ENCODE measurements around the gene EFHC2. TPM values are rescaled to one million over a fixed set of nuclear protein-coding genes. Genes with fewer than 3 reads are reported as not detected.

The EFHC2 gene, protein sequence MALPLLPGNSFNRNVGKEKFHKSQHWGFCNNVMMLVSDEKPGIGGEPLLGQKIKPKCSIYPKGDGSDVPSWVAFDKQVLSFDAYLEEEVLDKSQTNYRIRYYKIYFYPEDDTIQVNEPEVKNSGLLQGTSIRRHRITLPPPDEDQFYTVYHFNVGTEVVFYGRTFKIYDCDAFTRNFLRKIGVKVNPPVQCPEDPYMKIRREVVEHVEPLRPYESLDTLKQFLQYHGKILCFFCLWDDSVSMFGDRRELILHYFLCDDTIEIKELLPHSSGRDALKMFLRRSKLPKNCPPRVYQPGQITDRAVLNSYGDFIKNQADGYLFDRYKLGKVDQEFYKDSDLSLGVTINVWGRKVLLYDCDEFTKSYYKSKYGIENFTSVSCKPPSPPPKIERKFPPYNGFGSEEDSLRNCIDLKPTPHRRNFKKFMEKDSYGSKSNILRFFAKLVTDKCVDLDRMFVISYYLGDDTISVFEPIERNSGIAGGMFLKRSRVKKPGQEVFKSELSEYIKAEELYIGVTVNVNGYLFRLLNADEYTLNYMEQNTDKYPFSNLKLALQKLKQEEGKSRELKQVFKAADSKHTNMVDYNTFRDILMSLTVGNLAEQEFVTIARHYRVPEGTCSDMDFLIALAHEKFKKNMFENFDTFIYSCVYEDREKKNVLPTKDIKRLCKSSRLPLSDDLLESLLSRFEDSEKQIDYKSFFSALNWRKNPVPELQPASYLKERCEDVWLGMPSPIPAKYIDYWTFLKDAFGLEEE
- polyA plus RNA-seq (2013, experiment 1 of 2): 1.8 TPM
- polyA plus RNA-seq (2013, experiment 2 of 2): 2.2 TPM

DNA sequence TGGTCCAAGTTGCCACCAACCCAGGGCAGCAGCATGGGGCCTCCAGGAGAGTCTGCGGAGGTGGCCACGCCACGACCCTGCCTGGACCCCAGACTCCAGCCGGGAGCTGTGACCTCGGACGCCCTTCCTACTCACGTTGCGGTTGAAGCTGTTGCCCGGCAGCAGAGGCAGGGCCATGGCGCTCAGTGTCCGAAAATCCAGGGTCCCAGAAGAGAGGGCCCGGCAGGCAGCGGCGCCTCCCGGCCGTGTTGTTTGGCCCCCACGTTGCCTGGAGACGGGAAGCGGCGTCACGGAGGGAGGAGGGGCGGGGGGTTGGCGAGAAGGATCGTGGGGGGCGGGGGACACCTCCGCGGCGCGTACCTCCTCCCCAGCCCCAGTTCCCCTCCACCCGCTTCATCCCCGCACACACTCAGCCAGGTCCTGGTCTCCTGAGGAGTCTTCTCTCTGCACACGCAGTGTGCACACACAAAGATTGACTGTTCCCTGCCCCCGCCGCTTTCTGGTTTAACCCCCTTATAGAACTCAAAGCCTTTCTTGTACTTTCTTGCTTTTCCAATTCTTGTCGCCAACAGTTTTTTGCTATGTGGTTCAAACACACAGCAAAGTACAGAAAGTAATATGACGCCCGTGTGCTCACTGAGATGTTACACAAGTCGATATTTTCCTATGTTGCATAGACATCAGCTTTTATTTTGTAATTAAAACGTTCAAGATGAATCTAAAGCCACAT lies at the start of gene EFHC2:
TSS of gene EFHC2 (minus strand) at position 261 of the 730 bp plus-strand sequence. CDS start at position 177, 84 bp downstream.
- Histone ChIP-seq H3K9me3 (ENCODE audit: control insufficient read depth, low read length) (no peaks in the 10 kb centered on the region), H3K4me3 (ENCODE audit: extremely low read depth, insufficient read depth, low read length, poor library complexity, severe bottlenecking) (peak within 1 kb of the TSS; percentile 8), H3K36me3 (ENCODE audit: control insufficient read depth, insufficient read depth, low read length) (no peaks in the 10 kb centered on the region), H3K27ac (ENCODE audit: low read depth, low read length, severe bottlenecking) (no peak within 1 kb of the TSS), H3K4me1 (ENCODE audit: control insufficient read depth, insufficient read depth, low read length, poor library complexity, severe bottlenecking) (no peaks in the 10 kb centered on the region)
- 25 to 74% methylated on average over 6 to 12 of the region's 39 CpGs for WGBS, 2 experiments (ENCODE audit: insufficient coverage in 2 of 2)

DNA sequence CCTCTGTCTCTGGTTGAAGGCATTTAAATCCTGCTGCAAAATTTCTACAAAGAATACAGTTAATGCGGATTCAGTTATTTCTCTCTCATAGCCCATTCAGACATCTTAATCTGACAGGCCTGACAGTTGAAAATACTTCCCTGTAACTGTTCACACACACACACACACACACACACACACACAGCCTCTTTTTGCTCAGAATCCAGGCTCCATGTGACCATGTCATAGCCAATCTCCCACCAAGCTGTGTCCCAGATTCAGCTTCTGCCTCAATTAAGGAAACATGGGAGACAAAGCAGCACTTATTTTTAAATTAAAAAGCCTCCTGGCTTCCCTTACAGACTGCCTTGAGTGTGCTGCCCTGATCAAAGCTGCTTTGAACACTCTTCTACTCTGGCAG lies 49.3 kb upstream of the EFHC2 start:
- H3K4me1 ChIP-seq (ENCODE audit: control insufficient read depth, insufficient read depth, low read length, poor library complexity, severe bottlenecking): no peaks in the 10 kb centered on the region
- no peak overlapping the region for H3K27ac ChIP-seq (ENCODE audit: low read depth, low read length, severe bottlenecking)
- WGBS, 2 experiments (ENCODE audit: insufficient coverage in 2 of 2): 100% methylated on average over 1 of the region's 1 CpG; no CpG with 5 or more reads in 1 of the 2 experiments
- H3K36me3 ChIP-seq (ENCODE audit: control insufficient read depth, insufficient read depth, low read length): no peaks in the 10 kb centered on the region
- no peak overlapping the region for H3K4me3 ChIP-seq (ENCODE audit: extremely low read depth, insufficient read depth, low read length, poor library complexity, severe bottlenecking)
- no peaks in the 10 kb centered on the region for H3K9me3 ChIP-seq (ENCODE audit: control insufficient read depth, low read length)

DNA sequence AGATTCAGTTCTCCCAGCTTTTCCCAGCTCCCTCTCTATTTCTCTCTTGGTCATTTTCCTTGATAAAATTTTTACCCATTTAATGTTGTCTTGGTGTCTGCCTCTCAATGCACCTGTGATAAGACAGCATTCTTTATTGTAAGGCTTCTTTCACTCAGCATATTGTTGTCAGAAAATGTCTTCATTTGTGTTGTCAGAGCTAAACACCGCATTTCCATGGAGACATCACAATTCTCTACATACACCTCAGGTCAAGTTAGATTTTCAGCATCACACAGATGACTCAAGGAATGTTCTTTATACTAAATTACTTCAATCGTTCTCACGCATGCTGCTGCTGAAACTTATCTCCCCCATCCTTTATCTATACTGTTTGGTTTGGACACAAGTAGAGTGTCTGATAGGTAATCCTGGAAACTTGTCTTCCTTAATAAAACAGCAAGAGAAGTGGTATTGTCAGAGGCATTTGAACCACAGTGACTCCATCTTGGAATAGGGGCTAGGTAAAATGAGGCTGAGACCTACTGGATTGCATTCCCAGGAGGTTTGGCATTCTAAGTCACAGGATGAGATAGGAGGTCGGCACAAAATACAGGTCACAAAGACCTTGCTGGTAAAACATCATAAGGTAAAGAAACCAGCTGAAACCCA lies 41.3 kb upstream of the EFHC2 start:
- H3K27ac ChIP-seq (ENCODE audit: low read depth, low read length, severe bottlenecking): no peak overlapping the region
- no peaks in the 10 kb centered on the region for H3K9me3 ChIP-seq (ENCODE audit: control insufficient read depth, low read length)
- no CpG with 5 or more reads among the region's 4 CpGs for WGBS, 2 experiments (ENCODE audit: insufficient coverage in 2 of 2)
- H3K4me1 ChIP-seq (ENCODE audit: control insufficient read depth, insufficient read depth, low read length, poor library complexity, severe bottlenecking): no peaks in the 10 kb centered on the region
- H3K4me3 ChIP-seq (ENCODE audit: extremely low read depth, insufficient read depth, low read length, poor library complexity, severe bottlenecking): no peak overlapping the region
- H3K36me3 ChIP-seq (ENCODE audit: control insufficient read depth, insufficient read depth, low read length): no peaks in the 10 kb centered on the region

DNA sequence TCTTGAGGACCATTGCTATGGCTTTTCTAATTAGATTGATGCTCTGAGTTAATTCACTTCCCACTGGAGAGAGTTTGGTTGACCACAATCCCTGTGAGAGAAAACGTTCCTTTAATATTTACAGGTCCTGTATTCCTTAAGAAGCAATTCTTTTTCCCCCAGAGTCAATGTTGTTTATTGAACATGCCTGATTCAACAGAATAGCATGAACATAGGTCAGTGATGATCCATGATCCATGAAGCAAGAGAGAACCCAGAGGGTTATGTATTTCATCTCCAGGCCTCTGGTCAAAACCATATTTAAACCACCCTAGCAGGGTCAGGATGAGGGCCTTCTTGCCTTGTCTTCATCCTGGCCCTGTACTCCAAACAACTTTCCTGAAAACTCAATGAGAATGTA lies 39.4 kb upstream of the EFHC2 start:
- Histone ChIP-seq H3K4me1 (ENCODE audit: control insufficient read depth, insufficient read depth, low read length, poor library complexity, severe bottlenecking) (no peaks in the 10 kb centered on the region), H3K36me3 (ENCODE audit: control insufficient read depth, insufficient read depth, low read length) (no peaks in the 10 kb centered on the region), H3K9me3 (ENCODE audit: control insufficient read depth, low read length) (no peaks in the 10 kb centered on the region), H3K4me3 (ENCODE audit: extremely low read depth, insufficient read depth, low read length, poor library complexity, severe bottlenecking) (no peak overlapping the region), H3K27ac (ENCODE audit: low read depth, low read length, severe bottlenecking) (no peak overlapping the region)
- no CpG with 5 or more reads among the region's 1 CpG for WGBS, 2 experiments (ENCODE audit: insufficient coverage in 2 of 2)

DNA sequence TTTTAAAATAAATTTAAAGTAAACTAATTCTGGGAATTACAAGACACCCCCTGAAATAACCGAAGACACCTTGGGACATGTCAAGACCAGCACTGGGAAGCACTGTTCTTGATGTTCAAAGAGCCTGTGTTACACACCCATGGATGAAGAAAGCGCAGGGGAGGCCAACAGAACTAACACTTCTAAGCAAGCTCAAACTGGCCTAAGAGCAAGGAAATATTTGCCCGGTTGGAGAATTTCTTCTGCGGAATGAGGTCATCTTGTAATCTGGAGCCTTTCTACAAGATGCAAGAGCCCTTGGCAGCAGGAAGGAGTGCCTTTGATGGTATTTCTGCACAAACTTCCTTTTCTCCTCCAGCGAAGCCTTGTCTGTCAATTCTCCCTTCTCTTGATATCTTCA lies 9.3 kb upstream of the EFHC2 start:
- H3K27ac ChIP-seq (ENCODE audit: low read depth, low read length, severe bottlenecking): peak overlapping the region; percentile 53
- H3K36me3 ChIP-seq (ENCODE audit: control insufficient read depth, insufficient read depth, low read length): no peaks in the 10 kb centered on the region
- H3K4me1 ChIP-seq (ENCODE audit: control insufficient read depth, insufficient read depth, low read length, poor library complexity, severe bottlenecking): peaks cover 7% of the 10 kb centered on the region
- 76 to 100% methylated on average over 1 to 3 of the region's 5 CpGs for WGBS, 2 experiments (ENCODE audit: insufficient coverage in 2 of 2)
- H3K4me3 ChIP-seq (ENCODE audit: extremely low read depth, insufficient read depth, low read length, poor library complexity, severe bottlenecking): no peak overlapping the region
- no peaks in the 10 kb centered on the region for H3K9me3 ChIP-seq (ENCODE audit: control insufficient read depth, low read length)

DNA sequence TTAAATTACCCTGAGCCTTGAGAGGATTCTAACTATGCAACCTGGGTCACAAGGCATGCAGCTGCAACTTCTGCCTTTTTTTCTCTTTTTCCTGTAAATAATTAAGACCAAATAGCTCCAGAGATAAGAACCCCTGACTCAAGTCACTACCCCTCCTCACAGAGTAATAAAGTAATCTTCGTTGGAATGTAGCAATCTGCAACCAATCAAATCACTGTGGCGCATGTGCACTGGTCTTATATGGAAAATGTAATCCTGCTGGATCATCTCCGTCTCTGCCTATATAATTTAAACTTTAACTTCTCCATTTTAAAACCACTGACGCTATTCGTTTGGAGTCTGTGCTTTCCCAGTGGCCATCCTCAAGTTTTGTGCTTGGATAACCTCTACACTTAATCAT lies 6.1 kb upstream of the EFHC2 start:
- Histone ChIP-seq H3K36me3 (ENCODE audit: control insufficient read depth, insufficient read depth, low read length) (no peaks in the 10 kb centered on the region), H3K4me1 (ENCODE audit: control insufficient read depth, insufficient read depth, low read length, poor library complexity, severe bottlenecking) (peaks cover 7% of the 10 kb centered on the region), H3K27ac (ENCODE audit: low read depth, low read length, severe bottlenecking) (no peak overlapping the region), H3K4me3 (ENCODE audit: extremely low read depth, insufficient read depth, low read length, poor library complexity, severe bottlenecking) (no peak overlapping the region), H3K9me3 (ENCODE audit: control insufficient read depth, low read length) (no peaks in the 10 kb centered on the region)
- WGBS, 2 experiments (ENCODE audit: insufficient coverage in 2 of 2): 80 to 100% methylated on average over 1 of the region's 5 CpGs

DNA sequence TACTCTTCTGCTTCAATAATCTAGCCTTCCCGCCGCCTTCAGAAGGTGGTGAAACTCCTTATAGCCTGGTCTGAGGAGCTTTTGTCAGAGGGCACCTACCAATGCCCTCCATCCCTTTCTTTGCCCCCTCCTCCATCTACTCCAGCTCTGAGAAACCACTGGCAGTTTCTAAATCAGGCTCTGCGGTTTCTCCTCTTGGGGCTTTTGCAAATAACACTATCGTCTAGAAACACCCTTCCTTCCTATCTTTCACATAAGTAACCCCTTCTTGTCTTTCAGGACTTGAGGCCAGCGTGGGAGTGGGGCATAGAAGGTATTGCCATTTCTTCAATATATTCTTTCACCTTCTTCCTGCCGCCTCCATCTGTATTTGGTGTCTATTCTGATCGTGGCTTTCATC lies 1.2 kb upstream of the EFHC2 start:
- Histone ChIP-seq H3K4me1 (ENCODE audit: control insufficient read depth, insufficient read depth, low read length, poor library complexity, severe bottlenecking) (no peaks in the 10 kb centered on the region), H3K27ac (ENCODE audit: low read depth, low read length, severe bottlenecking) (no peak overlapping the region), H3K36me3 (ENCODE audit: control insufficient read depth, insufficient read depth, low read length) (no peaks in the 10 kb centered on the region), H3K4me3 (ENCODE audit: extremely low read depth, insufficient read depth, low read length, poor library complexity, severe bottlenecking) (no peak overlapping the region), H3K9me3 (ENCODE audit: control insufficient read depth, low read length) (no peaks in the 10 kb centered on the region)
- 77% methylated on average over 2 of the region's 7 CpGs; no CpG with 5 or more reads in 1 of the 2 experiments for WGBS, 2 experiments (ENCODE audit: insufficient coverage in 2 of 2)

DNA sequence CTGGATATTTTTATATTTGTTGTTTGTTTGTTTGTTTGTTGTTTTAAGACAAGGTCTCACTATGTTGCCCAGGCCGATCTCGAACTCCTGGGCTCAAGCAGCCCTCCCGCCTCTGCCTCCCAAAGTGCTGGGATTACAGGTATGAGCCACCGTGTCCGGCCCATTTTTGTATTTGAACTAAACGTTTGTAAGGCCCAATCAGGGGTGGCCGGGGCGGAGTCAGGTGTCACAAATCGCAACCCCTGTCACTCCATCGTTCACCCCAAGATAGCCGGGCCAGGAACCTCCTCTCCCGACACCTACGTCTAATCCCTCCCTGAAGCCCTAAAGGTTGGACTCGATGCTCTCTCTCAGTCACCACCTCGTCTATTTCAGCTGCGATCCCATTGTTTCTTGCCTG lies 722 bp upstream of the EFHC2 start:
- 87 to 92% methylated on average over 6 to 11 of the region's 16 CpGs for WGBS, 2 experiments (ENCODE audit: insufficient coverage in 2 of 2)
- H3K4me3 ChIP-seq (ENCODE audit: extremely low read depth, insufficient read depth, low read length, poor library complexity, severe bottlenecking): no peak overlapping the region
- H3K27ac ChIP-seq (ENCODE audit: low read depth, low read length, severe bottlenecking): no peak overlapping the region
- no peaks in the 10 kb centered on the region for H3K9me3 ChIP-seq (ENCODE audit: control insufficient read depth, low read length)
- no peaks in the 10 kb centered on the region for H3K36me3 ChIP-seq (ENCODE audit: control insufficient read depth, insufficient read depth, low read length)
- H3K4me1 ChIP-seq (ENCODE audit: control insufficient read depth, insufficient read depth, low read length, poor library complexity, severe bottlenecking): no peaks in the 10 kb centered on the region

DNA sequence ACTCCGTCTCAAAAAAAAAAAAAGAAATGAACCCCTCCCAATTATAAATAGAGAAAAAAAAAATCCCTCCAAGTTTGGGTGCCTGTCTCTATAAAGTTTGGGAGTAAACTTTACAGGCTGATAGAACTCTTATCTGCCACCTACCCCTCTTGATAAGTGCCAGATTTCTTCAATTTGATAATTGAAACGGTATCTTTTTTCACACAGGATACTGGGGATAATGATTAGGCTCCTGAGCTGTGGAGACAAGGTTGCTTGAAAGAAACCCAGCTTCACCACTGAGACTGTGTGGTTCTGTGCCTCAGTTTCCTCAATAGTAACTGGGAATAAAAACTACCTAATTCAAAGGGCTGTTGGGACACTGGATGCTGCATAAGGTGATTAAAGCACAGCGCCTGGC lies 606 bp downstream of the EFHC2 start:
- no CpG with 5 or more reads among the region's 3 CpGs for WGBS, 2 experiments (ENCODE audit: insufficient coverage in 2 of 2)
- Histone ChIP-seq H3K4me1 (ENCODE audit: control insufficient read depth, insufficient read depth, low read length, poor library complexity, severe bottlenecking) (no peaks in the 10 kb centered on the region), H3K27ac (ENCODE audit: low read depth, low read length, severe bottlenecking) (no peak overlapping the region), H3K4me3 (ENCODE audit: extremely low read depth, insufficient read depth, low read length, poor library complexity, severe bottlenecking) (no peak overlapping the region), H3K9me3 (ENCODE audit: control insufficient read depth, low read length) (no peaks in the 10 kb centered on the region), H3K36me3 (ENCODE audit: control insufficient read depth, insufficient read depth, low read length) (no peaks in the 10 kb centered on the region)

DNA sequence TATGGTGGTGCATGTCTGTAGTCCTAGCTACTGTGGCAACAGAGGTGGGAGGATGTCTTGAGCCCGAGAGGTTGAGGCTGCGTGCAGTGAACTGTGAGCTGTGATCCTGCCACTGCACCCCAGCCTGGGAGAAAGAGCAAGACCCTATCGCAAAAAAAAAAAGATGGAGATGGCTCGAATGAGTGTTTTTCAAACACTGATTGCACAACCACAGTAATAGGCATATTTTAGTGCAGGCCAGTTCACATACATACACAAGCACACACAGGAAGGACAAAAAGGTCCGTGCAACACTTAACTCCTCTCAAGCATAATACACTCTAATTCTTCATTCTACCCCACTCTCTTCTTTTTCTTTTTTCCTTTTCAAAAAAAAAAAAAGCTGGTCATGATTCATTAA lies 5.1 kb downstream of the EFHC2 start:
- WGBS, 2 experiments (ENCODE audit: insufficient coverage in 2 of 2): 100% methylated on average over 1 of the region's 5 CpGs; no CpG with 5 or more reads in 1 of the 2 experiments
- no peaks in the 10 kb centered on the region for H3K9me3 ChIP-seq (ENCODE audit: control insufficient read depth, low read length)
- H3K36me3 ChIP-seq (ENCODE audit: control insufficient read depth, insufficient read depth, low read length): no peaks in the 10 kb centered on the region
- H3K4me3 ChIP-seq (ENCODE audit: extremely low read depth, insufficient read depth, low read length, poor library complexity, severe bottlenecking): no peak overlapping the region
- no peaks in the 10 kb centered on the region for H3K4me1 ChIP-seq (ENCODE audit: control insufficient read depth, insufficient read depth, low read length, poor library complexity, severe bottlenecking)
- H3K27ac ChIP-seq (ENCODE audit: low read depth, low read length, severe bottlenecking): no peak overlapping the region

Measured in mesodermal cell (in vitro differentiated cells).